NCI-H1694 treated with DMSO at 0.1 percent for 48 hours (cell line): ENCODE measurements around the gene MEIS2.

Experiments used
- DNase-seq: peaks from one replicate; lab custom pipeline; 2025; lab: John Stamatoyannopoulos, UW

The MEIS2 gene

DNA sequence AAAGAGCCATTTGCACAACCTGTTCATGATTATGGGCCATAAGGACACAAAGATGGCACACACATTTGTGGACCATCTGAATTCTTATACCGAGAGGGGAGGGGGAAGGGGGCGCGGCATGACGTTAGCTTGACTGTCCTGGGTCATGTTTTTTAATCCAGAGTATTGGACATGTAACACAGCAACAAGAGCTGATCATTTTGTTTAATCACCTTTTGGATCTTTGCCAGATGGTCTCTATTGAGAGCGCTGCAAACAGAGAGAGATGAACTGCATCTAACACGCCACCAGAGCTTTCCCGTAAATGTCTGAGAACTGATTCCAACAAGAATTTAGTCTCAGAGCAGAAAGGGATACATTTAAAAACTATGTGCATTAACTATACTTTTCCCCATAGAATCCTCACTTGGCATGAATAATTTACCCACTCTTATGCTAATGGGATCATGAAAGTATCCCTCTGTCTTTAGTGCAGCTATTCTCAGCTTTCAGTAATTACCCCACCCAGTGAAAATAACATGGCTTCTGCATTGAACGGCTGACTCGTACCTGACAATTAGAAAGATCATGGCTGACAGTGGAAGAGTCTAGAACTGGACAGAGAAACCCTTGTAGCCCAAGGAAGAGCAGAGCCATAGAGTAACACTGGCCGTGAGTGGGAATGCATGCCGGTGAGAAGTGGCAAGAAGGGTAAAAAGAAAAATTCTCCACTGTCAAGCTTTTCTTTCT lies 22.6 kb downstream of the MEIS2 start:
- DNase-seq = no peak

DNA sequence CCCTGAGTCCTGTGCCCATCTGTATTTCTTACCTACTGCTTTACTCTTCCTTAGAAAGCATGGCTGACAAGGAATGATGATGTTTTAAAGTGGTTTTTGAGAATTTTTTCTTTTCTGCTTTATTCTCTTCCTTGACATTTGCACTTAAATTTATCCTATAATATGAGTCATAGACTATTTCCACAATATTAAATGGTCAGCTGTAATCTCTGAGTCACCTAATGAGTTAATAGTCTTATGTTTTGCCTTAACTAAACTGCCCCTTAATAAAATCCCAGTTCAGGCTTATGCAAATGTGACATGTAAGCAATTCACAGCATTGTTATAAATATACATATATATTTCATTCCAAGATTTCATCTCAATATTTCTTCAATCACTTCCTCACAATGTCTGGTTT lies 23.8 kb downstream of the MEIS2 start:
- DNase-seq = no peak

DNA sequence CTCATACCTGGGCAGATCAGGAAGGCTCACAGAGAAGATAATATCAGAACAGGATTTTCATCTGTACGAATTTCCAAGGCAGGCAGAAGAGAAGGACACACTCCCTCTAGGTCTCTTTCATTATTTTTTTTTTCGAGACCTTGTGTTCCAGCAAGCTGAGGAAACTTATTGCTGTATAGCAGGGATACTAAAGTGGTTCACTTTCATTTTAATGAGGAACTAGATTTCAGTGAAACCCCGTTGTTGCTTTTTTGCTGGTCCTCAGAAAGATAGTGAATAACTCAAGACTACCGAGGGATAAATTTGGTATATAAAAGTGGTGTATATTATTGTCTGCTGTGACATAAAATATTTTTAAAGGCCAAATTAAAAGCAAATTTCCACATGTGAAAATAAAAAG lies 24.6 kb downstream of the MEIS2 start:
- DNase-seq = no peak

DNA sequence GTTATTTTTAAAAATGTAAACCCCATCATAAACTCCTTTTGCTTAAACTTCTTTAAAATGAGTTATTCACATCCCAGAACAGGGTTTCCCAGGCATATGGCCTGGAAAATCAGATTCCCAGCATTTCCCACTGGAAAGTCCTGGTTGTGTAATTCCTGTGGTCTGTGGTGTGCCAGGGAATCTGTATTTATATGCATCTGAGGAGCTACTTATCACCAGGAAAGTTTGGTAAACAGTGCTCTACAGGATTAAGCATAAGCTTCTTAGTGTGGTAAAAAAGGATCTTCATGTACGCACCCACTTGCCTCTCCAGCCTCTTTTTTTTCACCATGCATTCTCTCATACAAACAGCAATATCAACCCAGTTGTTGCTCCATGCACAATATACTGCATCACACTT lies 28.2 kb downstream of the MEIS2 start:
- no peak for DNase-seq

DNA sequence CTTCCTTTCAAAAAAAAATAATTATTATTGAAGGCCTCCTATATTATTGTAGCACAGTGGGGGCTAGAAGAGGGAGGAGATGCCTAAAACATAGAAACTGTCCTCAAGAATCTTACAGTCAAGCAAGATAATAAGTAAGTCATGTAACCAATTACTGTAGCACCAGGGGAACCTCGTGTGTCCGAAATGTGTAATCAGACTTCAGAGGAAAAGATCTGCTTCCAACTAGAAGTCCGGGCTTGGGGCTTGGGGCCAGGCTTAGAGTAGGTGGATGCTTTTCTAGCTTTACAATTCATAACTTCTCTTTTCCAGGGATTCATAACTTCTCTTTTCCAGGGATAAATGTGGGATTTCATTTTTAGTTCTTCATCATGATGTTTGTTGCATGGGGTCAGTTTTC lies 29.2 kb downstream of the MEIS2 start:
- no peak for DNase-seq

DNA sequence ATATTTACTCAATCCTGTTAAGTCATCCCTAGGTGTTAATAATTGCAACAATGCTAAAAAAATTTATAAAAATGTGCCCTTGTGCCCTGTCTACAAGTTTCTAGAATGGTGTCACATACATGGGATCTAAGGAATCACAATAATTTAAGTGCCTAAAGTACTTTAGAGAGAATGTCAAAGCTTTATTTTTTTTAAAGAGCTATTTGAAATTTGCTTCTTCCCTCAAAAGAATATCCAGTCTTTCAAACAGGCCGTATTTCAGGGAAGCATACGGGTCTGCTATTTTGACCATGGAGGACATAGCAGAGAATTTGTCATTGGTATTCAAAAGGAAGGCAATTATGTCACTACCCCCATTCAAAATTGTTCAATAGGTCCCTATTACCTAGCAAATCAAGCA lies 29.7 kb downstream of the MEIS2 start:
- no peak for DNase-seq

DNA sequence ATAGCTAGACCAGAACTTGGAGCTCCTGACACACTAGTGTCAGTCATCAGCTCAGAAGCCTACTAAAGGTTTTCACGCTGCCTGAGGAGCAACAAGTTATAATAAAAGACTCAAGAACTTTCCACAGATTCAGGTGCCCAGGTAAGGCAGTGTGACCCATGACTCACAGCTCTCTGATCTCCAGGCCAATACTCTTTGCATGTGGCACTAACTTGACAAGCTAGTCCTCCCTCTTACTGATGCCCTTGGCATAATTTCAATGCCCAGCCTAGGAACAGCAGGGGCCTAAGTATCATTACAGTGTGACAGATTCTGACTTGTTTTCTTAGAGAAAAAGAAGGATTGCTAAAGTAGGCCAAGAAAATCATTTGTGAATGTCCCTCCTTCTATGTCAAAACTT lies 38.4 kb downstream of the MEIS2 start:
- no peak for DNase-seq

DNA sequence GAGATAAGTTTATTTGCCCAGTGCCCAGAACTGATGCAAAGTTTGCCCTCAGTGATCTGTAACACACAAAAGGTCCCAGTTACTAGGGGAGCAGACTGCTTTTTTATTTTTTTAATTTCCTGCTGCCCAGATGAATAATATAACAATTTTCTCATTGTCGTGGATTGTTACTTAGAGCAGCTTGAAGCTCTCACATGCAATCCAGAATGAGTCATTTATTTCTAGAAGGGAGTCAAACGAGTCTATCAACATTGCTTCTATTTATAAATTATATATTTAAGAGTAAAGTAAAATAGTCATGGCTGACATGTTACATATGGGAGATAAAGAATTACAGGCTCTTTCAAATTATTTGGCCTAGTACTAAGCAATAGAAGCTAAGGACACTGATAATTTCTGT lies 41.3 kb downstream of the MEIS2 start:
- no peak for DNase-seq

DNA sequence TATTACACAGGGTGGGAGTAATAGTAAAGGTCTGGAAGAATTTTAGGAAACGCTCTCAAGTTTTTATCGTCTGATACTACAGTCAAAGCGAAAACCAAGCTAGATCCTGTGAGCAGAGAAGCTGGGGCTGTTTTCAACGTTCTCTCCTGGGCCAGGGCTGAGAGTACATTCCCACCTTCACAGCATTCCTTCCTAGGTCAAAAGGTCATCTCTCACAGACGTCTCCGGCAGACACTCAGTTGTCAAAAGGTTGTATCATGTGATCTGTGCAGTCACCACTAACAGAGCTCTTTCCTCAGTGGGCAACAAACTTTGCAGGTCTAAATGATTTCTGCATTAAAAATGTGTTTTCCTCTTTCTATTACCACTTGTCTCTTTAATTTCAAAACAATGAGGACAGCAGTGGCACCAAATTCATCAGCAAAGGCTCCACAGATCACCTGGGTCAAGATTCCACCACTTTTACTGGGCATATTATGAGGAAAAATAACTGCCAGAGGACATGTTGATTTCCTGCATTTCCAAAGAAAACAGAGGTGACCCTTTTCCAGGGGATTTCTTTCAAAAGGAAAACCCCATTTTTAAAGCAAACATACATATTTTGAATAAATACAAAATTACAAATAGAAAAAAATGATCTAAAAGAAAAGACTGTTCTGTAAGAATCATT lies 41.9 kb downstream of the MEIS2 start:
- no peak for DNase-seq

DNA sequence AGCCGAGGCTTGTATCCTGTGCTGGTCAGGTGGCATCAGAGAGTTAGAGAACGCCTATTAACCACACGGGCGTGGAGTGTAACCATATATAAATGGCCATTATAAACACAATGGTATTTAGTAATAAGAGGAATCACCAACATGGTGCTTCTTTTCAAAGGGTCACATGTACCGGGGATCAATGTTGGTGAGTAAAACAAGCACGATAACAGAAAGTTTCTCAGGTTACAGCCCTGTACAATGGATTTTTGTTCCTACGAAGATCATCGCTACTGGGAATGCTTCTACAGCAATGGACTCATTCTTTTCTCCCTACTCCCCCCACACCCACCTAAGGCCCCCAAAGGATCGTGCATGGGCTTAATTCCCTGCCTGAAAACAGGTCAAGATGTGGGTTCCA lies 42.5 kb downstream of the MEIS2 start:
- DNase-seq = no peak

DNA sequence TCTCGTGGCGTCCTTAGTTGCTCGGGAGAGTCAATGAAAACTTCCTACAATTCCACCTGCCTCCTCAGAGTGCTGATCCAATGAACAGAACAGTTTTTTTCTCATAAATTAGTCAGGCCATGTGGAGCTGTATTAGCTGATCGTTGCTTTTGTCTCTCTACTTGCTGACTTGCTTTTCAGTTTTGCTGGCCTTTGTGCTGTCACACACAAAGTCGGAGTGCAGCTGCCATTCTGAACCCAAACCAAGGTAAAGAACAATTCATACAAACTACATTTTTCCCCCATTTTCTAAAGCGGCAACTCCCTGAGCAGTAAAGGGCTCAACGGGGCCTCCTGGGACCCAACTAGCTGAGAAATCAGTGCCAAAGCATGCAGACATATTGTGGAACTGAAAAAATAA lies 43.1 kb downstream of the MEIS2 start:
- DNase-seq = no peak

DNA sequence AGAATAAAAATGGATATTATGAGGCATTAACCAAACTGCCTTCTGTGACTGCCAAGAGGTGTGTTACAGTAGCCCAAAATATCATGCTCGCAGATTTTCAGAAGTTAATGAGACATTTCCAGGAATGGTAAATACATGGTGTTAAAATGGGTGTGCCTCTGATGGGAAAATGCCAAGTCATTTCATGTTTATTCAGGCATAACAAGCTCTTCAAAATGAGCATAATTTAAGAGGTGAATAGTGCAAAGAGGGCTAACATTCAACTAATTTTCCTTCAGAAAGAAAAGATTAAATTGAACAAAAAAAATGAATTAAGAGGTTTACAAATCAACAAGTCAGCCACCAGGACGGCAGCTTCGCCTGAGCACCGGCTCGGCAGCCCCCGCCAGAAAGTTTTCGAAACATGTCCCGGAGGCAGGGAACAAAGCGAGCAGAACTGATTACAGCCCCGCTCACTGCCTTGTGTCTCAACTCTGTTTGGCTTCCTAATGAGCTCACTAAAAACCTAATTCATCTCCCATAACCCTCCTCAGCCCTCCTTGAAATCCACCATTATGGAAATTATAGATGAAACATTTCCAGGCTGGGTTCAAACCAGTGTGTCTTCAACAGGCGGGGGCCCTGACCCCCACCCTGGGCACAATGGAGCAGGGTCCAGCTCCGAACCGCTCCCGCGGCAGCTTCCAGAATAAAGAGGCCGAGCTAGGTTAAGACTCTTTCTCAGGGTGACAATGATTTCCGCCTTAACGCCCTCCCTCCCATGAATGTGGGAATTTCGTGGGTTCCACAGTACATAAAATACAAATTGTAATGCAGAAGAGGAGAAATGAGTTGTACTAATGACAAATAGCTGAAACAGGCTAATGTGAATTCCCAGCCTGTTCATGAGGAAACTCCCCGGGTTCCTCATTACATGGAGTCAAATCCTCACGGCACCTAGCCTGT lies 43.9 kb downstream of the MEIS2 start:
- peak; percentile 40 for DNase-seq

DNA sequence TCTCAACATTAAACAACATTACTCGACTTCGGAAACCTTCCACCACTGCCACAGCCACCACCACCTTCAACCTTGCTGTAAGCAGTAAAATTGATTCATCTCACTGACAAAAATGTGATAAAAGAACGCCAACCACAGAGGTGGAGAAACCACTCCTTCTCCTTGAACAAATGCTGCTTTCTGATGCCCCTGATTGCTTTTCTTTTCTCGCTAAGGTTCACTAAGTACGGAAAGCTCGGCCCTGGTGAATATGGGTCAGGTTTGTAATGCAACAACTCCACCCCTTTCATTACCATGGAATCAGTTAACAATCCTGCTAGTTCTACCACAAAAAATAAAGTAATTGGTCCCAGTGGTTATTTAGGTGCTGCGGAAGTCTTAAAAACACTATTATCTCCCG lies 44.9 kb downstream of the MEIS2 start:
- DNase-seq = no peak

DNA sequence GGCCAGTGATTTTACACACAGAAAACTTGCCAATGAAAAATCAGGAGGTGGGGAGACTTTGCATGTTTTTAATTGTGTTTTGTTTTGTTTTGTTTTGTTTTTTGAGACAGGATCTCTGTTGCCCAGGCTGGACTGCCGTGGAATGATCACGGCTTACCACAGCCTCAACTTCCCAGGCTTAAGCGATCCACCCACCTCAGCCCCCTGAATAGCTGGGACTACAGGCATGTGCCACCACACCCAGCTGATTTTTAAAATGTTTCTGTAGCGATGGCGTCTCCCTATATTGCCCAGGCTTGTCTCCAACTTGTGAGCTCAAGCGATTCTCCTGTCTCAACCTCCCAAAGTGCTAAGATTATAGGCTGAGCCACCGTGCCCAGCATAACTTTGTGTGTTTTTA lies 46.0 kb downstream of the MEIS2 start:
- no peak for DNase-seq

DNA sequence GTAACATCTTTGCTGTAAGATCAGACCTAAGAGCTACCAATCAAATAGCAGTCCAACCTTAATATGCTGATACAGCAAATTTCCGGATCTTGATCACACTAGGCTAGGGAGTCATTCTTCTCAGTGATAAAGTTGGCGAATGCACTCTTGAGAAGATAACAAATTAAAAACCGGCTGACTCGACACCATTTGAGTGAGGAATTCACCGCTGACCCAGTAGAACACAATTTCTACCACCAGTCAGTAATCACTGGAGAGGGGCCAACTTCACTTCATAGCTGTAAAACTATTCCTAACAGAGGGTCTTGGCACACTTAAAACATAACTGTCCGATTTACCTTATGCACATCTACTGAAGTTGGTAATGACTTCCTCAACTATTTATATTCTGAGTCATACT lies 47.2 kb downstream of the MEIS2 start:
- DNase-seq = no peak

DNA sequence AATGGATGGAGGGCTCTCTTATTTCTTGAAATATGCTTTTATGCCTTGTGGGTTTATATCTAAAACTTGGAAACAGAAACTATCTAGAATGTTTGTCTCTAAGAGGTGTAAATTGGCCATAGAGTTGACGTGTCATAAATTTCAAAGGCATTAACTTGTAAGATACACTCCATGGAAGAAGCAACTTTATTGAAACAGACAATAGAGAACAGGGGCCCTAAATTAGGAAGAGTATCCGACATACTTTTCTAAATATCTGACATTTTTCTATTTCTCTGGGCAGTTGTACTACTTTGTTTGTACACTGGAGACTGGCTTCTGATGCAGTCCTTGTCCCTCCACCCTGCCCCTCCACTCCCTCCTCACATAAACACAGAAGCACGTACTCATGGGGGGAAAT lies 50.0 kb downstream of the MEIS2 start:
- DNase-seq = no peak

DNA sequence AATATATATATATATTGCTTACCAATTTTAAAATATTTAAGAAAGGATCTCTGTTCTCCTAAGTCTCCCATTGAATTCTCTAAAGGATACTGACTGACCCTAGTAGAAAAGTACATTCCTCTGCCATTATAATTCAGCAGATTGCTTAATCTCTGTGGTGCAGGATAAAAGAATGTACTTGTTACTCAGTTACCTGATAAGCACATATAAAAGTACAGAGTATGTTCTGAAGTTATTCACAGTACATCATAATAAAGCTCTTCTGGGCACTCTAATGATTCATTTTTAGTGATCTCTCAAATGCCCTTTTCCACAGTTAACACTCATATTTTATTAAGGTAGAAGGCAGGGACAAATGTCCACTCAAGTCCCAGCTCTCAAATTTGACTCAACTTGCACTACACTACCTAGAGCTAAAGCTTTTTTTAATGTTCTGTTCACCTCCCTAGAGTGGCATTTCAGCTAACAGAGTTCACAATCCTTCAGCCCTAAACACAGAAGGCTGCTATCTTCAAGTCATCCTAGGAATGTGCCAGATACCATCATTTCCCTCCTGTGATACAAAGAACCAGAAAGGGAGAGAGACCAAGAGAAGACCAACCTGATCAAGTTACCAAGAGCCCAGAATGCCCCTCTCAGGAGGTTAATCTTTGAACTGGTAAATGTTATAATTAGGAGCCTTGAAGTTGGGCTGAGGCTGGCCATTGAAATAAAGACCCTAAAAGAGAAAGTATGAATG lies 53.3 kb downstream of the MEIS2 start:
- no peak for DNase-seq

DNA sequence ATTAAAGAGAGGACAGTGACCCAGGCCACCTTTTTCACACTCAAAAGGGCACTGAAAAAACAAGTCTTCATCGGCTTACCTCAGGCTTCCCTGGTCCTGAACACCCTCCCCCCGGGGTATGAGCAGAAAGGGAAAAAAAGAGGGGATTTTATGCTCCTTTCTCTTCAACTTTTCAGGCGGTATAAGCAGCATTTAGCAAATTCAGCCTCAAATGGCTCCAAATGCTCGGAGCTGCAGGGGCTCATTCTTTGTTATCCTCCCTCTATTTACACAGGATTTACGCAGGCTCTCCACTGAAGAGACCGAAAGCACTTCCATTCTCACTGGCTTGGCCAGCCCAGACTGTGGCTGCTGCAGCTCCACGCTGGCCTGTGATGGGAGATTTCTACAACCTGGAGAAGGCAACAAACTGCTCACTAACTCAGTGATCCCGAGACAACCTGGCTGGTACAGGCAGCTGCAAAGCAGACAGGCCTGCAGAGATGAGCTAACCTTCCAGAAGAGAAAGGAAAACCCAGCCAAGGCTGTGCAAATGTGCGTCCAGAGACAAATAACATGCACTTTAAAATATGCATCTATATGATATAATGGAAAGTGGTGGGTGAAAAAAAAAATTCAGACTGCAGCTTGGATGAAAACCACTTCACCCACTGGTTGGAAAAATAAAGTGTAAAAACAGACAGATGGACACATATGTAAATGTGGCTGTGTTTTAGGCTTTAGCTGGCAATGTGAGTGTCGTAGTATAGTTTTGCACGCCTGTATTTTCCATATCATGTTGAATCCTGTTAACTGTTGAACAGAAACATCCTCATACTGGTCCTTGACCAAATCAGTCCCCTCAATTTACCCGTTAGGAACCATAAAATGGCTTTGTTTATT lies 54.2 kb downstream of the MEIS2 start:
- DNase-seq = peak; percentile 54

DNA sequence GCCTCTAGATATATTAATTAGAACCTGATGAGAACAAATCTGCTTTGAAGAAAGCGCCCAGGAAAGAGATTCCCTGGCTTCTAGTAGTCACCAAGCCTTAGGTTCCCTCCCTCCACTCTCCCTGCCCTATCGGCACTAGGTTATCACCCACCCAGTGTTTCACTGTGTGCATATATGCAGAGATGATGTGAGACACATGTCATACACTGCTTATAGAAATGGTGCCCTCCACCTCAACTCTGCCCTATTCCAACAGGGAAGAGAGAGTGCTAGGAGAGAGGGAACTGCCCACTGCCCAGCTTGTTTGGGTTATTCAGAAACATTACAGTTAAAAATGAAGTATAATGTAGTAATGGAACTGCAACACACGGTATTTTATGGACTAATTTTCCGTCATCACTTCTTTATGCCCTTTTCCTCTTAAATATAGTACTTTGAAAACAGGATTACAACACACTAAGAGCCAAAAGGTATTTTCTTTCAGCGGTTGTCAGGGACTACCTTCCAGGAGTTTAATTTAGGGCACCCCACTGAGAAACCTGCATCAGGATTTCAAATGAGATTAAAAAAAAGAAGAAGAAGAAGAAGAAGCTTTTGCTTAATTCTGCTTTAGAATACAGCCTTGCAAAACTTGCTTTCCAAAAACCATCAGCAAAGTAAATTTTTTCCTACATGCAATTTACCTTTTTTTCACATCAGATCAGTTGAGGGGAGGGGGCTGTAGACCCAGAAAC lies 55.3 kb downstream of the MEIS2 start:
- no peak for DNase-seq

DNA sequence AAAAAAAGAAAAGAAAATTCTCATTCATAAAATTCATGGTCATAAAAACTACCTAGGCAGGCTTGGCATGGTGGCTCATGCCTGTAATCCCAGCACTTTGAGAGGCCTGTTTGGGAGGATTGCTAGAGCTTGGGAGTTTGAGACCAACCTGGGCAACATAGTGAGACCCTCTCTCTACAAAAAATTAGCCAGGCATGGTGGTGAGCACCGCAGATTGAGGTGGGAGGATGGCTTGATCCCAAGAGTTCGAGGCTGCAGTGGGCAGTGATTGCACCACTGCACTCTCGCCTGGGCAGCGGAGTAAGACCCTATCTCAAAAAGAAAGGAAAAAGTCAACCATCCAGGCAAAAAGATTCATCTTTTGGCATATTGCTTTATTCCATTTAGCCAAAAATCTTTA lies 58.5 kb downstream of the MEIS2 start:
- DNase-seq = no peak

DNA sequence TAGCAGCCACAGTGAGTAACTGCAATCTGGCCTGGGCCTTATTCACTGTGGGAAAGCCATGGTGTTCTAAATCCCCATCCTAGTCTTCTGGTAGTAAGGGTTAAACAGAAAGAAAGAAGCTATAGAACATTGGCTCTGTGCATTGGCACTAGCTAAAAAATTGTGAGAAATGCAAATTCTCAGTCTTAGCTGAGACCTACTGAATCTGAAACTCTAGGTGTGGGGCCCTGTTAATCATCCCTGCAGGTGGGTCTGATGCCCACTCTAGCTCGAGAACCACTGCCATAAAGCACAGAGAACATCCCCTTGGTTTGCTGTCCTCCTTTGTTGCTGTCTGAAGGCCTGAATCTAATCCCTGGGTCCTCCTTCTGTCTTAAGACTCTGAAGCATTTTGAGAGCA lies 59.3 kb downstream of the MEIS2 start:
- DNase-seq = no peak
